HG02840 (cell line): ENCODE data around the gene TRAPPC2B.
"Not testable (repeated sequence)": the region's sequence is repeated elsewhere in the genome, so short reads cannot be mapped to it uniquely, and the experiment has no call there.

Experiments
- ATAC-seq: cut with Tn5 transposase; IDR thresholded peaks from one replicate; pipeline ENCODE4 v1.9.1; 2021; ENCODE audit warnings: mild to moderate bottlenecking, moderate library complexity, moderate number of reproducible peaks; ENCODE audit not compliant: unreplicated experiment, low FRiP score

Gene TRAPPC2B

DNA sequence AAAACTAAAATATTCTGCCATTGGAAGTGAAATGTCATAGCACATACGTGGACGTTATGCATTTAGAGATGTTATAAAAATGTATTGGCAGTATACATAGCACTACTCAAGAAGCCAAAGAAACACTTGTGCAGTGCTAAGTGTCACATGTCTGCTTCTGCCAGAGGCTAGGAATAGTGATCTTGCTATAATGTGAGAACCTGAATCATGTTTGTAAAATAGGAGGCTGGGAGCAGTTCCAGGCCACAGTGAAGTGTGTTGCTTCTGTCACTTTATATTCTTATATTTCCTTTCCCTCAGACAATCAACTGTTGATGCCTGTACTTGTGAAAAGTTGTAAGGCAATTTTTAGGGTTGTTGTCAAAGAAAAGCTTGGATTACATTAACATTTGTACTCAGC lies 3.4 kb downstream of the TRAPPC2B start:
- ATAC-seq, result no peak

DNA sequence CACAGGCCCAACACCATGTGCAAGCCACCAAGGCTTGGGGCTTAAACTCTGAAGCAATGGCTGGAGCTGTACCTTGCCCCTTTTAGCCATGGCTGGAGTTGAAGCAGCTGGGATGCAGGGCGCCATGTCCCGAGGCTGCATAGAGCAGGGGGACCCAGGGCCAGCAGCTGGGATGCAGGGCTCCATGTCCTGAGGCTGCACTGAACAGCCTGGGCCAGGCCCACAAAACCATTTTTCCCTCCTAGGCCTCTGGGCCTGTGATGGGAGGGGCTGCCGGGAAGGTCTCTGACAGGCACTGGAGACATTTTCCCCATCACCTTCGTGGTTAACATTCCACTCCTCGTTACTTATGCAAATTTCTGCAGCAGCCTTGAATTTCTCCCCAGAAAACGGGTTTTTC lies 10.8 kb downstream of the TRAPPC2B start:
- no peak for ATAC-seq

DNA sequence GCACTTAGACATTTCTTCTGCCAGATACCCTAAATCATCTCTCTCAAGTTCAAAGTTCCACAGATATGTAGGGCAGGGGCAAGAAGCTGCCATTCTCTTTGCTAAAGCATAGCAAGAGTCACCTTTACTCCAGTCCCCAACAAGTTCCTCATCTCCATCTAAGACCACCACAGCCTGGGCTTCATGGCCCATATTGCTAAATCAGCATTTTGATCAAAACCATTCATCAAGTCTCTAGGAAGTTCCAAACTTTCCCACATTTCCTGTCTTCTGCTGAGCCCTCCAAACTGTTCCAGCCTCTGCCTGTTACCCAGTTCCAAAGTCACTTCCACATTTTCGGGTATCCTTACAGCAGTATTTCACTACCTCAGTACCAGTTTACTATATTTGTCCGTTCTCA lies 11.3 kb downstream of the TRAPPC2B start:
- not testable (repeated sequence) for ATAC-seq

DNA sequence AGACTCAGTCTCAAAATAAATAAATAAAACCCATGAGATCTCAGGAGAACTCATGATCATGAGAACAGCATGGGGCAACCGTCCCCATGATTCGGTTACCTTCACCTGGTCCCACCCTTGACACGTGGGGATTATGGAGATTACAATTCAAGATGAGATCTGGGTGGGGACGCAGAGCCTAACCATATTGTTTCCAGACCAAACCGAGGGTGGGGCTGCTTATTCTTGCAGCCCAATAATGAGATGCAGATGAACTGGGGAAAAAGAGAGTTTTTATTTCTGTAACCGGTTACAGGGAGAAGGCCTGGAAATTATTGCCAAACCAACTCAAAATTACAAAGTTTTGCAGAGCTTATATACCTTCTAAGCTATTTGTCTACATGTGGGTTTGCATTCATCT lies 12.8 kb downstream of the TRAPPC2B start:
- ATAC-seq, result no peak

DNA sequence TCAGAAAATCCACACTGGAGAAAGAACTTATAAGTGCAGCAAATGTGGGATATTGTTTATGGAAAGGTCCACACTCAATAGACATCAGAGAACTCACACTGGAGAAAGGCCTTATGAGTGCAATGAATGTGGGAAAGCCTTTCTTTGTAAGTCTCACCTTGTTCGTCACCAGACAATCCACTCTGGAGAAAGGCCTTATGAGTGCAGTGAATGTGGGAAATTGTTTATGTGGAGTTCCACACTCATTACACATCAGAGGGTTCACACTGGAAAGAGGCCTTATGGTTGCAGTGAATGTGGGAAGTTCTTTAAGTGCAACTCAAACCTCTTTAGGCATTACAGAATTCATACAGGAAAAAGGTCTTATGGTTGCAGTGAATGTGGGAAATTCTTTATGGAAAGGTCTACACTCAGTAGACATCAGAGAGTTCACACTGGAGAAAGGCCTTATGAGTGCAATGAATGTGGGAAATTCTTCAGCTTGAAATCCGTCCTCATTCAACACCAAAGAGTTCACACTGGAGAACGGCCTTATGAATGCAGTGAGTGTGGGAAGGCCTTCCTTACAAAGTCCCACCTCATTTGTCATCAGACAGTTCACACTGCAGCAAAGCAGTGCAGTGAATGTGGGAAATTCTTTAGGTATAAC lies 14.3 kb downstream of the TRAPPC2B start:
- ATAC-seq, result no peak

DNA sequence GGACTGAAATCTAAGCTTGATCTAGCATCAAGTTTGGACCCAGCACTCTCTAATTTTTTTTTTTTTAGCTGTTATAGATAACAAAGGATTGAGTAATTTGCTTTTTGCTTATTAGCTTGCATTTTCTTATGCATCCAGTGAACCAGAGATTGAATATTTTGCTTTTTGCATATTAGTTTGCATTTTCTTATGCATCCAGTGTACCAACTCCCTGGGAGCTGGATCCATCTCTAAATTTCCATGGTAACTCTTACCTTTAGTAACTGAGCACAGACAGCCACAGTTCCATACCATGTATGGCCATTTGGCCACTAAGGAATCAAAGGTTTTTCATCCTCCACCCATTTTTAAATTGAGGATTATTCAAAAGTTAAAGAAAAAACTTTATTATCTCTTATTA lies 17.6 kb downstream of the TRAPPC2B start:
- ATAC-seq, result no peak

DNA sequence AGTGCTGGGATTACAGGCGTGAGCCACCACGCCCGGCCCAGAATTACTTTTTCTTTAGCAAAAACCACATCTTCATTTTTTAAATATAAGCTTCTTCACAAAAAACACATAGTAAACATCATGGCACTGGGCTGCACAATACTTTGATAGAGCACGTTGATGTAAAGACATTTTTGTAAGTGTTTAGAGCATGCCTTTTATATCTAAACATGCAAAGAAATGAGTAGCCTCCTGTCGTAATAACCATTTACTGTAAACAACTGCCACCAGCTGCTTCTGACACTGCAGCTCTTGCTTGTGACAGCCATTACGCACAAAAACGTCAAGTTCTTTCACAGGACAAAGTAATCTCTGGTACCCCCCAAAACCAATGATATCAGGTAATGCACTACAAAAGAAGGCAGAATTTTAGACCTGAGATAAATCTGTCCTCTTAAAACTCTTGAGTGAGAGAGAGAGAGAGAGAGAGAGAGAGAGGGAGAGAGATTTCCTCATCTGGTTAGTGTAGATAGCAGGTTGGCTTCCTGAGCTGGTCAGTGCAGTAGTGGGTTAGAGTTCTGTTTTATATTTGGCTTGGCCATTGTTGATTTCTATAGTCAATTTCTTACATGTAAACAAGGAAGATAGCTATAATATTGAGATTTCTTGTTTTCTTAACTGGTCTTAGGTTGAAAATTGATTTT lies 19.6 kb downstream of the TRAPPC2B start:
- ATAC-seq, result no peak

DNA sequence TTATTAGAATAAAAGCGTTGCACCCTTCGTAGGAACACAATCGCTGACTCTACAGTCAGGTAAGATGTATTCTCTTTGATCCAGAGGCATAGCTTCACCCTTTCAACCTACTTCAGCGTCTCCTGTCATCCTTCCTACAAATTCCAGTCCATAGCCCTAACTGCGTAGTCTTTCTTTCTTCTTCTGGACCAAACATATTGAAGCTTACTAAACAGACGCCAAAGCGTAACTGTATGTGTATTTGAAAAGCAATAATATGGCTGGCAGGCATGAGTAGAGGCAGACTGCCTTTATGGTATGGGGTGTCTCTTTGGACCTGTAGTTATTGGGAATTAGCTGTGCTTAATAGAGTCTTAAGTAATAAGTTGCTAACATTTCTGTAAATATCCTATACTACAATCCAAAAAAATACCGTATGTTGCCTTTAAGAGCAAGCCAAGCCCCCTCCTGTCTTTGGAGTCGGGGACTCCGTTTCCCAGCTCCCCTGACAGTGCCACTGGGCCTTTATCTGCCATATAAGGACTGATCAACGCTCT lies 25.9 kb downstream of the TRAPPC2B start:
- ATAC-seq, result no peak

DNA sequence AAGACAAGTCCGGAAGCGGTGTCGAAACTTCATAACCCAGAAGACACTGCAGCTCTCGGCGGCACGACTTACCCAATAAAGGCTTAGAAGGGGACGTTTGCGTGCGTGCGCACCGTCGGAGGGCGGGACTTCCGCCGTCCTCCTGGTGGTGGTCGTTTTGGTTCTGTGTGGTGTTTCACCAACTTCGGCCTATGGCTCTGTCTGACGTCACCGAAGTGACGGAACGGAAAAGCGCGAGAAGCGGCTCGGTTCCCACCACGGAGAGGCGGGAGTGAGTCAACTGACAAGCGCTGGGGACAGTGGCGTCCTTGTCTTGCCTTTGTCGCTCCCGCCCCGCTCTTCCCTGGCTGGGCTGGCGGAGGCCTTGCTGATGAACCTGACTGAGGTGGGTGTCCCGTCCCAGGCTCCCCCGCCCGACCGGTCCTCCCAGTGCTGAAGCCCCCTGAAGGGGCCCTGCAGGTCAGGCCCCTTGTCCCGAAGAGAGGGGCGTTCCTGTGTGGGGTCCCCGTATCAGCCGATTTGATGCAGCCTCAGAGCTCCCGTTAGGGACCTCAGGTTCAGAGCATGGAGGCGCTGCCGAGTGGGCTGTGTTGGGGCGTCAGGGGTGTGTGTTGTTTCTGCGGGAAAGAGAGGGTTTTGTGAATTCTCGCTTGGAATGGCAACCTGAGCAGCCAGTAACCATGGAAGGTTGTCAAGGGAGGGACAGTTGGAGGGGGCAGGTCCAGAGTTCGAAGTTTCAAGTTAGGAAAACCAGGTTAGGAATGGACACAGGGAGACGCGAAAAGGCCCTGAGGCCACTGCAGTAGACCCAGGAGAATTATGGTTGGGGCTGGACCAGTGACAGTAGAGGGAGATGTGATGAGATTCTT lies 26.6 kb downstream of the TRAPPC2B start, which contains the start of gene ZNF548:
ZNF548 (plus strand) TSS at position 125 of the 869 bp plus-strand sequence; CDS start at position 371, 246 bp downstream.
- ATAC-seq, result peak; percentile 95

DNA sequence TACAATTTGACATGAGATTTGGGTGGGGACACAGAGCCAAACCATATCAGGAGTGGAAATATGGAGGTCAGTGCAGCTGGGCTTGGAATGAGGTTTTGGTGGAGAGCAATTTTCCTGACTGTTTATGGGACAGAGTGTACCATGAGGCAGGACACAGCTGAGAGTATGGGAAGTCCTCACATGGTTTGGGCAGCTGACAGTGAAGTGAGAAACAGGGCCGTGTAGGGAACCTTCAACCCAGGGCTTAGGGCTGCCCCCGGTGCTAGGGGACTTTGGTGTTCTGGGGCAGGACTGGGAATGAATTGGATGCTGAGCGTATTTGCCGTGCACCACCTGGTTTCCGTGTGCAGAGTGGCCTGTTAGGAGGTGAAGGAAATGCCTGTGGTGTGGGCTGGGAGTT lies 32.4 kb downstream of the TRAPPC2B start:
- ATAC-seq, result no peak

DNA sequence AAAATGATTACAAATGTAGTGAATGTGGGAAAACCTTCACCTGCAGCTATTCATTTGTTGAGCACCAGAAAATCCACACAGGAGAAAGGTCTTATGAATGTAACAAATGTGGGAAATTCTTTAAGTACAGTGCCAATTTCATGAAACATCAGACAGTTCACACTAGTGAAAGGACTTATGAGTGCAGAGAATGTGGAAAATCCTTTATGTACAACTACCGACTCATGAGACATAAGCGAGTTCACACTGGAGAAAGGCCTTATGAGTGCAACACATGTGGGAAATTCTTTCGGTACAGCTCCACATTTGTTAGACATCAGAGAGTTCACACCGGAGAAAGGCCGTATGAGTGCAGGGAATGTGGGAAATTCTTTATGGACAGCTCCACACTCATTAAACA lies 35.5 kb downstream of the TRAPPC2B start:
- ATAC-seq, result no peak

DNA sequence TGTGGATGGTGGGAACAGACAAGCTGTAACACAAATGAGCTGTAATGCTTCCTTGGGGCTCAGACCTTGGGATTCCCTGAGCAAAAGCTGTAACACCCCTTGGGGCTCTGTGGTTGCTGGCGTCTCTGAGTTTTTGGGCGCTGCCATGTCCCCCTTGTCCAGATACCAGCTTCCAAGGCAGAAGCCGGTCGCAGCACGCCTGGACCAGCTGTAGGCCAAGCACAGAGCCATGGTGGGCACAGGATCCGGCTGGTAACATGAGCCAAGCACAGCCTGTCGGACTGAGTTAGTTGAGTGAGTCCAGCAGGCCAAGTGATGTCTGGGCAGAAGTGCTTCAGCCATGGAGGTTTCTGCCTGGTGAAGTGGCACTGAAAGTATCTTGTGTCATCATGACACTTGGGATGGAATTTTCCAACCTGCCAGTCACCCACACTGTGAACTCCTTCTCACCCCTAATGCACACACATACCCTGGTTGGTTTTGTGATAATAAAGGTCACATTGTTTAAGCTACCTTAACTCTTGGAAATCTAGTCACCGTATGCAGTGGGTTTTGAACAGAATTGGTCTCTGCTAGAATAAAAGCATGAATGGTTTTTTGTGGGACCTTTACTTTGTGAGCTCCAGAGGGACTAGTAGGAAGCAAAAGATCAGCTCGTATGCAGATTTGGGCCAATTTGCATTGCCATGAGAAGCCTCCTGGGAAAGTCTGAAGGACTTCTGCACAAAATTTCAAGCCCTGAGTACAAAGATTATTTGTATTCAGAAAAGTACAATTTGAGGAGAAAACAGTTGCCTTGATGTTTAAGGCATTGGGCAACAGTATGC lies 40.6 kb downstream of the TRAPPC2B start:
- no peak for ATAC-seq

DNA sequence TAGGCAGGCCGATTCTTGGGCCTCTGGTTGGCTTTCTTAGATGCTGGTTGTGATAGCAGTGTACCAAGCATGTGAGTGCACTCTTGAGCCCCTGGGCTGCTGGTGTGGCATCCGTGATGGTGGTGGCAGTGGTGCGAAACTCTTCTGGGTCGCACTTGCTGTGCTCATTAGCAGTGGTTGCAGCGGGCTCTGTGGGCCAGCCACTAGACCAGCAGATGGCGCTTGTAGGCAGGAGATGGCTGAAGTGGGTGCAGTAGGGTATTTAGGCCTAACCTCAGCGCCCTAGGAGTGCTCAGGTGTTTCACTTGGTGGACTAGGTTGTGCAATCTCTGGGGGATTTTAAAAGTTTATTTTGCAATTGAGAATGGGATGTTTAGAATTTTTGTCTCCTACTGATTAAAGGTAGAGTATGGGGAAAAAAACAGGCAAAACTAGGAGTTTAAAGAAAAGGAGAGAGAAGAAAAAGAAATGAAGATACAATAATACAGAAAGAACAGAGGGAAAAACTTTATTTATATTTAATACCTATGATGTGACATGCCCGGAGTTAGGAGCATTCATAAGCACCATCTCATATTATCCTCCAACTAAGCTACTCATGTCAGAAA lies 43.3 kb downstream of the TRAPPC2B start:
- ATAC-seq, result no peak

DNA sequence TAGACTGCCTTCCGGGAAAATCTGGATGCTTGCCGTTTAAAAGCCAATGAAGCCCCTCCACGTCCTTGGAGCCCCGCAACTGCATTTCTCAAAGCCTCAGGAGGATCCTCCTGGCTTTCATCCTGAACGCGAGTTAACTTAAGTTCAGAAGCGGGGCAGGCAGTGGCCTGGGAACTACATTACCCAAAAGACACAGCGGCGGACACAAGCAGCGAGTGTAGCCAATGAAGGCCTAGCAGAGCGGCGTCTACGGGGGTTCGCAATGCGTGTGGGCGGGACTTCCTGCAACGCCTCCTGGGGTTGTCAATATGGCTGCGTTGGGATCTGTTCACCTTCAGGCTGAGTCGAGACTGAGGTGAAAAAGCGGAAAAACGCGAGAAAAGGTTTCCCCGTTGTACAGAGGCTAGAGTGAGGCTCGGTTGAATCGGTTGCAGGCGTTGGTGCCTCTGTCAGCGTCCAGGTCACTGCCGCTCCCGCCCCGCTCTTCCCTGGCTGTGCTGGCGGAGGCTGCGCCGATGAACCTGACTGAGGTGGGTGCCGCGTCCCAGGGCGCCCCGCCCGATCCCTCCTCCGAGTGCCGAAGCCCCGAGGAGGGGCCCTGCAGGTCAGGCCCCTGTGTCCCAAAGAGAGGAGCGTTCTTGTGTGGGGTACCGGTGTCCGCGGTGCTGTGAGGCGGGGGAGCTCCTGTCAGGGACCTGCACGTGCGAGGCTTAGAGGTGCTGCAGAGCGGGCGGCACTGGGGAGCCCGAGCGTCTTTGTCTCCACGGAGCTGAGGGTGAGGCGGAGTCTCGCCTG lies 47.7 kb downstream of the TRAPPC2B start, which contains the start of gene ZNF17:
ZNF17 (plus strand) TSS at position 285 of the 795 bp plus-strand sequence. CDS start 2,455 bp downstream, outside the sequence.
- ATAC-seq, result peak; percentile 96
